Measurements from ENCODE around the gene COL9A2.

DNA sequence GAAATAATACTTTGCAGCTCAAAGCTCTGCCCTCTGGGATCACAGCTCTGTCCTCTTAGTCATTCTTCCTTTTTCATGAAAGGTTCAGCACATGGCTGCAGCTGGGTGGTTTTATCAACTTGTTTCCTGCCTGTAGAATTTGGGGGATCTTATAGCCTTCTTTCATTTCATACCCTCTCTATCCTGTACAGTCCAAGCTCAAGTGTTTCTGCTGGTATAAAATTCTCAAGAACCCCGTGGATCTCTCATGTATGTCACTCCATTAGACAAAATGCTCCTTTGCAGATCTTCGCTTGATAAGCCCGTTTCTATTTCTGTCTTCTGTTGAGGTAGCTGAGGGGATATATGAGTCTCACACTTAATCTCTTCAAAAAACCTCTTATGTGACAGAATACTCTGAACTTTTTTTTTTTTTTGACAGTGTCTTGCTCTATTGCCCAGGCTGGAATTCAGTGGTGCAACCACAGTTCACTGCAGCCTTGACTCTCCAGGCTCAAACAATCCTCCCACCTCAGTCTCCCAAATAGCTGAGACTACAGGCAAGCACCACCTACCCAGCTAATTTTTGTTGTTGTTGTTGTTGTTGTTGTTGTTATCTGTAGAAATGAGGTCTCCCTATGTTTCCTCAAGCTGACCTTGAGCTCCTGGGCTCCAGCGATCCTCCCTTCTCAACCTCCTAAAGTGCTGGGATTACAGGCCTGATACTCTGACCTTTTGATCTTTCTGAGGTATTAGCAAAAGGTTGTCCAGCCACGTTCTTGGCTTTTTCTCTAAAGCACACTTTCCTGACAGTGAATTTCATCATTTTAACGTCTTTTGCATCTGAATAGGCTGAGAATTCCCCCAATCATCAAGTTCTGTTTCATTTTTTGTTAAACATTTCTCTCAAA, 24.6 kb upstream of the COL9A2 start:
- TF ChIP-seq POLR2A (IDR thresholded peaks at IDR 0.05), result no peak
- no peak for TF ChIP-seq CTCF (IDR thresholded peaks at IDR 0.05)

Data from testis (tissue), 2 donors.